NB4 (cell line): ENCODE measurements around the gene TNXB.
"Not testable (repeated sequence)": the region's sequence is repeated elsewhere in the genome, so short reads cannot be mapped to it uniquely, and the experiment has no call there.

Experiments
- CTCF ChIP-seq: IDR thresholded peaks from one replicate; pipeline ENCODE4 v1.5.1; 2012; ENCODE audit warnings: low read depth, low read length
- POLR2A ChIP-seq: IDR thresholded peaks from 2 replicates; pipeline ENCODE4 v1.6.1; 2011; ENCODE audit warnings: mild to moderate bottlenecking; ENCODE audit not compliant: insufficient read length; ENCODE audit errors: extremely low read depth

- TF ChIP-seq CTCF, POLR2A: not testable (repeated sequence)
Observed at GRCh38 chr6:32042276-32042675, 66.9 kb downstream of the TNXB start.
